GM21737 (cell line): Measurements from ENCODE around the gene TRMT61A.
"Not testable (repeated sequence)": the region's sequence is repeated elsewhere in the genome, so short reads cannot be mapped to it uniquely, and the experiment has no call there.

Experiments used
- ATAC-seq: cut with Tn5 transposase; IDR thresholded peaks from one replicate; pipeline ENCODE4 v1.9.1; 2021; ENCODE audit warnings: mild to moderate bottlenecking, moderate library complexity; ENCODE audit not compliant: unreplicated experiment

Gene TRMT61A

DNA sequence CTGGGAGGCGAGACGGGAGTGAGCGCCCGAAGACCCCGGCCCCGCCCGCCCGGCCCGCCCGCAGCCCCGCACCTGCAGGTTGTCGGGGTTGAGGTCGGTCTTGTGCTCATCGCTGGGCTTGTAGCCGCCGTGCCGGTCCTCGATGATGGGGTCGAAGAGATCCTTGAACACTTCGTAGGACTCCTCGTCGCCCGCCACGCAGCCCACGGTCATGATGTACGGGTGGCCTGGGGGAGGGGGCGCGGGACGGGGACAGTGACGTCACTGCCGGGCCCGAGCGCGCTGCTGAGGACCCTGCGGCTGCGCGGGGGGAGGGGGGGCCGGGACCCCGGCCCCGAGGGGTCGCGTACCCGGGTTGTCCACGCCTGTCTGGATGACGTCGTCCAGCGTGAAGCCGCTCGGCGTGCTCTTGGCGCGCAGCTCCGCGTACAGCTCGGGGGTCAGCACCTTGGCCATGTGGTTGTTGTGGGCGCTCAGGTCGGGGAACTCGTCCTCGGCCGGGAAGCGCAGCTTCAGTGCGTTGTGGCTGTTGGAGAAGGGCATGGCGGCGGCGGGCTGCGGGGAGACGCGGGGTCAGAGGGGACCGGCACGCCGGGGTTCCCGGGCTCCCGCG is 6.9 kb upstream of the TRMT61A start:
- no peak for ATAC-seq

DNA sequence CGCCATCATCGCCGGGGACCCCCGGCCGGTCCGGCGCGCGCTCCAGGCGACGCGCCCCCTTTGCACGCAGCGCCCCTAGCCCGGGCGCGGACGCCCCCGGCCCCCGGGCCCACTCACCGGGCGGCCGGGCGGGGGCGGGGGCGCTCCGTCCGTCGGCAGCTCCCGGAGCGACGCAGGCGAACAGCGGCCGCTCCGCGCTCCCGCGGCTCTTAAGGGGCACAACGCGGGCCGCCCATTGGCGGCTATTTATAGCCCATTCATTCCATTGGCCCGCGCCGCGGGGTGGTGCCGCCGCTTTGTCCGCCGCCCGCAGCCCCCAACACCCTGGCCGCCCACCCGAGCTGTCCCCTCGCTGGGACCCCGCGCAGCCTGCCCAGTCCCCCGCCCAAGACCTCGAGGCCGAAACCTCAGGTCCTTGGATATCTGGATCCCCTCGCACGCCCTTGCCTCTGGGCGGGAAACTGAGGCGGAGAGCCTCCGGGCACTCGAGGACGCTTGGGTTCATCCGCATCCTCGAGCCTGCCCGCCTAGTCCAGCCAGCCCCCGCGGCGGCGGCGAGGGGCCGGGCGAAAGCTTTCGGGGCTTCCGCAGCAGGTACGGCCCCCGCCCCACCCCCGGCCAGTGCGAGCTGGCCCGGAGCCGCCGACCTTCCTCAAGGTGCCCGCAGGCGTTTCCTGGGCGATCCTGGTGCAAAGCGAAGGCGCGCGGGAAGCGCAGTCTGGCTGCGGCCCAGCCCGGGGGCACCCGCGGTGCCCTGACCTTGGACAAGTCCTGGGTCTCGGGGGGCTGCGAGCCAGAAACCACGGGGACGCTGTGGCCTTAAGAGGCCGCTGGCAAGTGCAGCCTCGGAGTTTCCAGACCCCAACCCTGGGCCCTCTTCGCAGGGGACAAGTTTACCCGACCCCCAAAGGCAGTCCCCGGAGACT is 6.1 kb upstream of the TRMT61A start, which contains the start of gene CKB:
Gene CKB (minus strand): TSS at position 182 of the 926 bp plus-strand sequence. CDS start 337 bp downstream, outside the sequence.
- ATAC-seq, result no peak

DNA sequence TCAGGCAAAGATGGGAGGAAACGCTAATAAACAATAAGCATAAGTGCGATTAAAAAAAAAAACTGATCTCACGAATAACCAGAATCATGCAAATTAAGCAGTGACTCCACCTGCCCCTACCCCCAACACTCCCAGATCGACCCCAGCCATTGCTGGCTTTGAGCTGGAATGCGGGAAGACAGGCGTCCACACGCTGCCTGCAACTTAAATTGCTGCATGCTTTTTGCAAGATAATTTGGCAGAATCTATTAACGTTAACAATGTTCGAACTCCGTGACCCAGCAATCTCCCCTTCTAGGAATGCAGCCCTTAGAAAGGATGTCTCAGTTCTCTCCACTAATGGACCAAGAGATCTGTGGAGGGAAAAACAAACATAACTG is 5.4 kb upstream of the TRMT61A start:
- ATAC-seq, result no peak

DNA sequence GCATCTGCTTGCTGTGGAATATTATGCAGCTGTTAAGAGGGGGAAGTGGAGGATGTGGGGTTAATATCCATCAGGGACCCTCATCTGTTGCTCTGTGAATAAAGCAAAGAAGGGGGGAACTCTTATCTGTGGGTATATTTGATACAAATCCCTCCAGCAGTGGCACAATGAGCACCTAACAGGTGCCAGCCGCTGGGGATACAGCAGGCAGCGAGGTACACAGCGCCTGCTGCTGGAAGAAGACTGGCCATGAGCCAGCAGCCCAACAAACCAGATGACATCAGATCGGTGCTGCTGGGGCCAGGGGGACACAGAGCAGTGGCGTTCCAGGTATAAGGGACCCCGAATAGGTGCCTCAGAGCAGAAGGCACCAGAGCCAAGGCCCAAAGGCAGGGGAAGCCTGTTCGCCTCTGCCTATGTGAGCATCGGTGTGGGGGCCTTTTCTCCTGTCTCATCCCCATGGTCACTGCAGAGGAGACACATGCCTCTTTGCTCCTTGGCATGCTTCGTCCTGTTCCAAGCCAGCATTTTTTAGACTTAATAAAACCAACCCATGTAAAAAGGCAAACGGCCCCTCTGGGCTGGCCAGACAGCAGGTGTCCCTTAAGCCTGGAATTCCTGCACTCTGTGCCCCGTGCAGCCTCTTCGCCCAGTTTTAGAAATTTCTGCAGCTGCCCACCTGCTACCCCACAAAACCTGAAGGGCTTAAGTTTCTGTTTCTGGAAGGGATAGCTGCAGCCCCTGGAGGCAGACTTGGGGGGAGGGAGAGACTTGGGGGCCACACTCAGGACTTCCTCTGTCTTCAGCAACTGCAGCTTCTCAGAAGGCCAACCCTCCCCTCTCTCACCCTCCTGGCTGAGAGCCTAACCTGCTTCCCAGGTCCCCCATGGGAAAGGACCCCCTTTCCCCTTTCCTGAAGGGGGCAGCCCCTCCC is 4.7 kb upstream of the TRMT61A start:
- ATAC-seq, result no peak

GRCh38 chr14:103525430-103526246 is 3.4 kb upstream of the TRMT61A start:
- ATAC-seq, result not testable (repeated sequence)

- no peak for ATAC-seq
Observed at GRCh38 chr14:103526247-103526913, 2.6 kb upstream of the TRMT61A start.

DNA sequence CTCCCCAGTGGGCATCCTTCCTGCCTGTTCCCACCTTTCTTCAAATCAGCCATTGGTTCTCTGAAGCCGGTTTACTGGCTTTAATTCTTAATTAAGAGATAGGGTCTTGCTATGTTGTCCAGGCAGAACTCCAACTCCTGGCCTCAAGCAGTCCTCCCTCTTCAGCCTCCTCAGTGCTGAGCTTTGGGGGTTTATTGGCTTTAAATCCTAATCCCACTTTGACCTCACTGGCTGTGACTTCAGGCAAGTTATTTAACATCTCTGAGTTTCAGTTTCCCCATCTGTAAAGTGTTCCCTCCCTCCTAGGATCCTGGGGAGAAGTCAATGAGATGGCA is 2.1 kb upstream of the TRMT61A start:
- no peak for ATAC-seq

GRCh38 chr14:103527408-103528145 is 1.4 kb upstream of the TRMT61A start:
- peak; percentile 47 for ATAC-seq

- ATAC-seq, result no peak
Observed at GRCh38 chr14:103528146-103528586, 830 bp upstream of the TRMT61A start.

DNA sequence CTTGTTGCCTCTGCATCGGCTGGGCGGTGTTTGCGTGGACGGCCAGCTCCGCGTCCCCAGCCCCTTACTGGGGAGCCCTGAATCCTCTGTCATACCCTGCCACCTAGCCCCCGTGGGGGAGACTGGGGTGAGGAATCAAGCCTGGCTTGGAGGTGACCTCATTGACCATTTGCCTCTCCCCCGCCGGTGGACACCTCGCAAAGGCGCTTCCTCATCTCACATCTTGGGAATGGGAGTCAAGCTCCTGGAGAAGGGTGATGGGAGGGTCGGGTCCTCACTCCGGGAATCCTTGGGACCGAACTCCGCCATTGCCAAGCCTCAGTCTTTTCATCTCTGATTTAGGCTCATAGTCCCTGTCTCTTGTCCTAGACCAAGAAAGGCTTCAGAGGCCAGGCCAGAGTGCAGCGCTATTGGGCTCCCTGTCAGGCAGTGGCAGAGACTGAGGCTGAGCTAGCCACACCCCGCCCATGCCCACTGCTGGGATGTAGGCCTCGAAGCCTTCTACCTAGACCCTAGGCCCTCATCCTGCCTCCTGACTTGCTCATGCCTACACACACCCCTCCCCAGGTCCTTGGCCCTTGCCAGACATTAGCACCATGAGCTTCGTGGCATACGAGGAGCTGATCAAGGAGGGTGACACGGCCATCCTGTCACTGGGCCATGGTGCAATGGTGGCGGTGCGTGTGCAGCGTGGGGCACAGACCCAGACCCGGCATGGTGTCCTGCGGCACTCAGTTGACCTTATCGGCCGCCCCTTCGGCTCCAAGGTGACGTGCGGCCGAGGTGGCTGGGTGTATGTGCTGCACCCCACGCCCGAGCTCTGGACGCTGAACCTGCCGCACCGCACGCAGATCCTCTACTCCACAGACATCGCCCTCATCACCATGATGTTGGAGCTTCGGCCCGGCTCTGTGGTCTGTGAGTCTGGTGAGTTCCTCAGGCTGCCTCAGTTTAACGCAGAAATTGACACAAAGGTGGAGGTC is 678 bp downstream of the TRMT61A start:
- ATAC-seq, result no peak

GRCh38 chr14:103530390-103530789 is 1.4 kb downstream of the TRMT61A start:
- ATAC-seq, result no peak

- ATAC-seq, result no peak
Observed at GRCh38 chr14:103530831-103531230, 1.8 kb downstream of the TRMT61A start.

GRCh38 chr14:103531421-103532215 is 2.6 kb downstream of the TRMT61A start:
- no peak for ATAC-seq

- no peak for ATAC-seq
Observed at GRCh38 chr14:103532216-103533136, 3.5 kb downstream of the TRMT61A start.

GRCh38 chr14:103533137-103533998 is 4.4 kb downstream of the TRMT61A start:
- no peak for ATAC-seq
